ENCODE measurements around the gene PPP3R1.

The PPP3R1 gene

DNA sequence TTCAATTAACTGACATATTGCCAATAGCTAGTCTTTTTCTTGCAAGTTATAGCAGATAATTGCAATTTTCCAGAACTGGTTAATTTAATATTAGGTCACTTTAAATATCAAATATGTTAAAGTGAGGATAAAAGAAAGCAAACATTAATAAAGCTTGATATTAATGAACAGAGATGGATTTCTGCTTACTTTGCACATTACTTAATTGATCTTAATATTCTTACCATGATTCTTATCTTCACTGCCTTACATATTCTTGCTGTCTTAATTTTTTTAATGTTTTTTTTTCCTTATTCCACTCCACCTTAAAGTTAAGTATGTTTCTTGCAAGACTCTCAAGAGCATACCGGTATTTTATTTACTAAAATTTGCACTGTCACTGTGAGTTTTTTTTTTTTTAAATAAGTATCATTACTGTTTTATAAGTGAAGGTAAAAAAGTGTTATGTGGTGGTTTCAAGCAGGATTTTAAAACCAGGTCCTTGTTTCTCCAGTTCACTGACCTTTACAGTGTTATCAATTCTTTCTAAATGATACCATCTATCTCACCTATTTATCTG is 33.9 kb downstream of the PPP3R1 start:
- TF ChIP-seq, protein P1, sequence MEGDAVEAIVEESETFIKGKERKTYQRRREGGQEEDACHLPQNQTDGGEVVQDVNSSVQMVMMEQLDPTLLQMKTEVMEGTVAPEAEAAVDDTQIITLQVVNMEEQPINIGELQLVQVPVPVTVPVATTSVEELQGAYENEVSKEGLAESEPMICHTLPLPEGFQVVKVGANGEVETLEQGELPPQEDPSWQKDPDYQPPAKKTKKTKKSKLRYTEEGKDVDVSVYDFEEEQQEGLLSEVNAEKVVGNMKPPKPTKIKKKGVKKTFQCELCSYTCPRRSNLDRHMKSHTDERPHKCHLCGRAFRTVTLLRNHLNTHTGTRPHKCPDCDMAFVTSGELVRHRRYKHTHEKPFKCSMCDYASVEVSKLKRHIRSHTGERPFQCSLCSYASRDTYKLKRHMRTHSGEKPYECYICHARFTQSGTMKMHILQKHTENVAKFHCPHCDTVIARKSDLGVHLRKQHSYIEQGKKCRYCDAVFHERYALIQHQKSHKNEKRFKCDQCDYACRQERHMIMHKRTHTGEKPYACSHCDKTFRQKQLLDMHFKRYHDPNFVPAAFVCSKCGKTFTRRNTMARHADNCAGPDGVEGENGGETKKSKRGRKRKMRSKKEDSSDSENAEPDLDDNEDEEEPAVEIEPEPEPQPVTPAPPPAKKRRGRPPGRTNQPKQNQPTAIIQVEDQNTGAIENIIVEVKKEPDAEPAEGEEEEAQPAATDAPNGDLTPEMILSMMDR (IDR thresholded peaks at IDR 0.05; ENCODE audit: insufficient read depth, low read length, poor library complexity, severe bottlenecking), result no peak
- Histone ChIP-seq H3K27me3 (replicated peaks; ENCODE audit: control insufficient read depth, insufficient read depth, low read length) (no peaks in the 10 kb centered on the region), H3K4me3 (replicated peaks; ENCODE audit: low read depth, low read length) (no peak overlapping the region), H3K36me3 (ENCODE audit: control insufficient read depth, insufficient read depth, low read length) (no peaks in the 10 kb centered on the region; the same call in 1 of the 2 replicates)
- no peak for DNase-seq (ENCODE audit: extremely low read depth, insufficient read length)

DNA sequence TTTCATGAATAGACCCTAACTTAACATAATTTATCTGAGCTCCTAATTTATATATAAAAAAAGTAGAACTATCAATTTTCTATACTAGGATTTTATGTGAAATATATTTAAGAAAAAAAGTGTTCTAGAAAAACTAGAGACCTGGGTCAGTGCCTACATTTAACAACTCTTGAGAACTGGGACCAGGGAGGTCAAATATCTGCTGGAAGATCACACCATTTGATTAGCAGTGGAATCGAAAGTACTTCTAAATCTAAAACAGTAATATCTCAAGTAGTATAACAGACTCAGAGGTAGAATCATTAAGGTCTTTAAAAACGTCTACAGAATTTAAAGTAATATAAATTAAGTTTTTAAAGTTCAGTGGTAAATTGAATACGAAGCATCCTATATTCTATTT is 34.6 kb downstream of the PPP3R1 start:
- DNase-seq (ENCODE audit: extremely low read depth, insufficient read length), result no peak

DNA sequence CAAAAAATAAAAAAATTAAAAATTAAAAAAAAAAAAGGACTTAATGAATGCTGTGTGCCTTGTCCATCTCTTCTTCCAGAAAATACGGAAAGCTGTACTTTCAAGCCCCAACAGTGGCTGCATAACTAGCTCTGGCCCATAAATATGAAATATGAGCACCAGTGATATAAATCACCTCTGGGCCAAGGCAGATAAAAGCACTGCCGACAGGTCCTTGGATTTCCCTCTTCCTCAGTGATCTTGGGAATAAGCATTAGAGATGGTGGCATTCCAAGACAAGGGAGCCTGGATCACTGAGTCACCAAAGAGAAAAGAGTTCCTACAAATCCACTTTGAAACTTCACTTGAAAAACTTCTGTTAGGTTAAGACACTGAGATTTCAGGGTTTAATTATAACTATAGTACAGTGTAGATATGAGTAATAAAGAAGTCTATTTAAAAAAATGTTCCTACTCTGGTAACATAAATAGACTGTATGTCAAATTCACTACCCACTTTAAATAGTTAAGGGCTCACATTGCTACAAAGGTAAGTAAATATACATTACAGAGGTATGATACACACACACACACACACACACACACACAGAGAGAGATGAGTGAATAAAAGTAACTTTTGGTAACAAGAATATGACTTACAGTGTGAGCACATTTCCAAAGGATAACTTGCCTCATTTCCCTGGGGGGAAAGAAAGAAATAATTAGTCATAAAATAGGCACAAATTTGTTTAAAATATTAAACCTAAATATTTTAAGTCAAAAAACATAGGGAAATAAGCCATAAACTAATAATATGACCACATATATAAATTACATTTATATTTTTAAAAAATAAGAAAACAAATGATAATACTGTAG is 35.6 kb downstream of the PPP3R1 start:
- no peaks in the 10 kb centered on the region for H3K27me3 ChIP-seq (replicated peaks; ENCODE audit: control insufficient read depth, insufficient read depth, low read length)
- no peak overlapping the region for H3K4me3 ChIP-seq (replicated peaks; ENCODE audit: low read depth, low read length)
- no peaks in the 10 kb centered on the region; the same call in 1 of the 2 replicates for H3K36me3 ChIP-seq (ENCODE audit: control insufficient read depth, insufficient read depth, low read length)
- DNase-seq (ENCODE audit: extremely low read depth, insufficient read length), result no peak
- TF ChIP-seq, protein P1 (IDR thresholded peaks at IDR 0.05; ENCODE audit: insufficient read depth, low read length, poor library complexity, severe bottlenecking), result no peak

More for the DNA sequence above, 34.6 kb downstream of the PPP3R1 start:
- Histone ChIP-seq H3K4me3 (replicated peaks; ENCODE audit: low read depth, low read length) (no peak overlapping the region), H3K27me3 (replicated peaks; ENCODE audit: control insufficient read depth, insufficient read depth, low read length) (no peaks in the 10 kb centered on the region), H3K36me3 (ENCODE audit: control insufficient read depth, insufficient read depth, low read length) (no peaks in the 10 kb centered on the region; the same call in 1 of the 2 replicates)
- TF ChIP-seq, protein P1 (IDR thresholded peaks at IDR 0.05; ENCODE audit: insufficient read depth, low read length, poor library complexity, severe bottlenecking), result no peak

DNA sequence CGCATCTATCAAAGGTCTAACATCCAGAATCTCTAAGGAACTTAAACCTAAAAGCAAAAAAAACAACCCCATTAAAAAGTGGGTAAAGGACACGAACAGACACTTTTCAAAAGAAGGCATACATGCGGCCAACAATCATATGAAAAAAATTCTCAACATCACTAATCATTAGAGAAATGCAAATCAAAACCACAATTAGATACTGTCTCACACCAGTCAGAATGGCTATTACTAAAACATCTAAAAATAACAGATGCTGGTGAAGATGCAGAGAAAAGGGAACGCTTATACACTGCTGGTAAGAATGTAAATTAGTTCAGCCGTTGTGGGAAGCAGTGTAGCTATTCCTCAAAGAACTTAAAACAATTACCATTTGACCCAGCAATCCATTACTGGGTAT is 38.0 kb downstream of the PPP3R1 start:
- no peaks in the 10 kb centered on the region; the same call in 1 of the 2 replicates for H3K36me3 ChIP-seq (ENCODE audit: control insufficient read depth, insufficient read depth, low read length)
- no peaks in the 10 kb centered on the region for H3K27me3 ChIP-seq (replicated peaks; ENCODE audit: control insufficient read depth, insufficient read depth, low read length)
- DNase-seq (ENCODE audit: extremely low read depth, insufficient read length), result no peak
- TF ChIP-seq, protein P1 (IDR thresholded peaks at IDR 0.05; ENCODE audit: insufficient read depth, low read length, poor library complexity, severe bottlenecking), result no peak
- no peak overlapping the region for H3K4me3 ChIP-seq (replicated peaks; ENCODE audit: low read depth, low read length)

DNA sequence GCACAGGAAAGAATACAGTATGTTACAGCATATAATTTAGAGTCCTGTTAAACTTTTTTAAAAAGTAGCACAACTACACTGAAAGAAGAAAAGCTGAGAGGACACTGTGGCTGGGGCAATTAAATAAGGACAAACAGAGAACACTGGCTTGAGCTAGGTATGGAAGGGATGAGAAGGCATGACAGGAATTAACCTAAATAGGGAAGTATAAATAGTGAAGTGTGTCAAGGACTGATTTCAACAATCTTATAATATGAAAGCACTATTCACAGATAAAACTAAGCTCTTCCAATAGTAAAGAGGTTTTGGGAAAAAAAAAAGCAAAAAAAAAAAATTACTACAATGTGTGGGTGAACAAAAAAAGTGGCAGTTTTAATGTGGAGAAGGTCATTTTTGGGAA is 45.5 kb downstream of the PPP3R1 start:
- TF ChIP-seq, protein P1 (IDR thresholded peaks at IDR 0.05; ENCODE audit: insufficient read depth, low read length, poor library complexity, severe bottlenecking), result no peak
- H3K4me3 ChIP-seq (replicated peaks; ENCODE audit: low read depth, low read length), result no peak overlapping the region
- H3K36me3 ChIP-seq (ENCODE audit: control insufficient read depth, insufficient read depth, low read length), result no peaks in the 10 kb centered on the region; the same call in 1 of the 2 replicates
- H3K27me3 ChIP-seq (replicated peaks; ENCODE audit: control insufficient read depth, insufficient read depth, low read length), result no peaks in the 10 kb centered on the region
- DNase-seq (ENCODE audit: extremely low read depth, insufficient read length), result no peak

Data from GM06990 (cell line).